ENCODE results near the gene SINHCAF.
"Not testable (repeated sequence)": the region's sequence is repeated elsewhere in the genome, so short reads cannot be mapped to it uniquely, and the experiment has no call there.

DNA sequence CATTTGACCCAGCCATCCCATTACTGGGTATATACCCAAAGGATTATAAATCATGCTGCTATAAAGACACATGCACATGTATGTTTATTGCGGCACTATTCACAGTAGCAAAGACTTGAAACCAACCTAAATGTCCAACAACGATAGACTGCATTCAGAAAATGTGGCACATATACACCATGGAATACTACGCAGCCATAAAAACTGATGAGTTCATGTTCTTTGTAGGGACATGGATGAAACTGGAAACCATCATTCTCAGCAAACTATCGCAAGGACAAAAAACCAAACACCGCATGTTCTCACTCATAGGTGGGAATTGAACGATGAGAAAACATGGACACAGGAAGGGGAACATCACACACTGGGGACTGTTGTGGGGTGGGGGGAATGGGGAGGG is 52.2 kb downstream of the SINHCAF start:
- not testable (repeated sequence) for TF ChIP-seq CTCF (conservative IDR thresholded peaks at IDR 0.05 in 1 of 2, IDR thresholded peaks at IDR 0.05 in 1 of 2; ENCODE audit: low read depth in 1 of 2, low read length in 2 of 2); EZH2 (IDR thresholded peaks at IDR 0.05; ENCODE audit: low read length, missing control alignments)
